Measurements from ENCODE around the gene METTL5.

- no peak for TF ChIP-seq ZNF274 (IDR thresholded peaks at IDR 0.05; ENCODE audit: low read depth, low read length)
- no peak for TF ChIP-seq SUZ12 (IDR thresholded peaks at IDR 0.05; ENCODE audit: extremely low read depth, insufficient read depth, insufficient read length)
- TF ChIP-seq YY1 (IDR thresholded peaks at IDR 0.05; ENCODE audit: insufficient read depth, insufficient read length) = no peak
Observed at GRCh38 chr2:169860149-169860548, 35.4 kb upstream of the METTL5 start.
